KG1 (cell line): ENCODE measurements around the gene IL24.
"Not testable (repeated sequence)": the region's sequence is repeated elsewhere in the genome, so short reads cannot be mapped to it uniquely, and the experiment has no call there.

ENCODE experiments used
- DNase-seq: peaks from one replicate; lab custom pipeline; 2025; lab: John Stamatoyannopoulos, UW

The IL24 gene, protein sequence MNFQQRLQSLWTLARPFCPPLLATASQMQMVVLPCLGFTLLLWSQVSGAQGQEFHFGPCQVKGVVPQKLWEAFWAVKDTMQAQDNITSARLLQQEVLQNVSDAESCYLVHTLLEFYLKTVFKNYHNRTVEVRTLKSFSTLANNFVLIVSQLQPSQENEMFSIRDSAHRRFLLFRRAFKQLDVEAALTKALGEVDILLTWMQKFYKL

DNA sequence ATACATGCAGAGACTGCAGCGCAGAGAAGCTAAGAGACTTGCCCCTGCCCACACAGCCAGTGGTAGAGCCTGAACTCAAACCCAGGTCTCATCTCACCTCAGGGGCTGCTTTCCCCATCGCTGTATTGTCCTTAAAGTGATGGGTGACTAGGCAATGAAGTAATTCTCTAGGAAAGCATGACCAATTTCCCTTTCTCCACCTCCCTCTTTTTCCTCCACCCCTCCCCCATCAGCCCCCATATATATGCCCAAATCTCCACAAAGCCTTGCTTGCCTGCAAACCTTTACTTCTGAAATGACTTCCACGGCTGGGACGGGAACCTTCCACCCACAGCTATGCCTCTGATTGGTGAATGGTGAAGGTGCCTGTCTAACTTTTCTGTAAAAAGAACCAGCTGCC lies at the start of gene IL24:
Gene IL24, plus strand, starts transcription at position 269 of the 400 bp plus-strand sequence. CDS start 390 bp downstream, outside the sequence.
- DNase-seq: no peak

DNA sequence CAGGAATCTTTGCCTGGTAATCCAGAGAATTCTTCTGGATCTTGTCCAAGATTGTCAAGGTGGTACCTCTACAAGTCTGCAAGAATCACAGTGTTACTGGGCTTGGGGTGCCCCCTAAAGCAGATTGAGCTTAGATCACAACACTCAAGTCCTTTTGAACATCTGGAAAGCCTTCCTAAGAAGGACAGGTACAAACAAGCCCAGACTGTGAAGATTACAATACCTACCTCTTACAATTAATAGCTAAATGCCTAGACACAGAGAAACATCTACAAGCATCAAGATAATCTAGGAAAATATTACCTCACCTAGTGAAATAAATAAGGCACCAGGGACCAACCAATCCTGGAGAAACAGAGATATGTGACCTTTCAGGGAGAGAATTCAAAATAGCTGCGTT lies 49.3 kb upstream of the IL24 start:
- no peak for DNase-seq

DNA sequence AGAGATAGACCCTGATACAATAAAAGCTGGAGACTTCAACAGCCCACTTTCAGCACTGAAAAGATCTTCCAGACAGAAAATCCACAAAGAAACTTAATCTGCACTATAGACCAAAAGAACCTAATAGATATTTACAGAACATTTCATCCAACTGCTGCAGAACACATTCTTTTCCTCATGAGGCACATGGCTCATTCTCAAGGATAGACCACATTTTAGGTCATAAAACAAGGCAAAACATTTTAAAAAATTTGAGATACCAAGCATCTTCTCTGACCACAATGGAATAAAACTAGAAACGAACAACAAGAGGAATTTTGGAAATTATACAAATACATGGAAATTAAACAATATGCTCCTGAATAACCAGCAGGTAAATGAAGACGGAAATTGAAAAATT lies 46.8 kb upstream of the IL24 start:
- no peak for DNase-seq

DNA sequence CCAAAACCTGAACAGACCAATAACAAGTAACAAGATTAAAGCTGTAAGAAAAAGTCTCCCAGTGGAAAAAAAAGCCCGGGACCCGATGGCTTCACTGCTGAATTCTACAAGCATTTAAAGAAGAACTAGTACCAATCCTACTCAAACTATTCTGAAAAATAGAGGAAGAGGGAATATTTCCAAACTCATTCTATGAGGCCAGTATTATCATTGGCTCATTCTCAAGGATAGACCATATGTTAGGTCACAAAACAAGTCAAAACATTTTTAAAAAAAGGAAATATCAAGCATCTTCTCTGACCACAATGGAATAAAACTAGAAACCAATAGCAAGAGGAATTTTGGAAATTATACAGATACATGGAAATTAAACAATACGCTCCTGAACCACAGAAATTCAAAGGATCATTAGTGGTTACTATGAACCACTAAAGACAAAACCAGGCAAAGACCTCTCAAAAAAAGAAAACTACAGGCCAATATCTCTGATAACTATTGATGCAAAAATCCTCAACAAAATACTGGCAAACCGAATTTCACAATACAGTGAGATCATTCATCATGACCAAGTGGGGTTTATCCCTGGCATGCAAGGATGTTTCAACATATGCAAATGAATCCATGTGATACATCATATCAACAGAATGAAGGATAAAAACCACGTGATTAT lies 45.8 kb upstream of the IL24 start:
- no peak for DNase-seq

DNA sequence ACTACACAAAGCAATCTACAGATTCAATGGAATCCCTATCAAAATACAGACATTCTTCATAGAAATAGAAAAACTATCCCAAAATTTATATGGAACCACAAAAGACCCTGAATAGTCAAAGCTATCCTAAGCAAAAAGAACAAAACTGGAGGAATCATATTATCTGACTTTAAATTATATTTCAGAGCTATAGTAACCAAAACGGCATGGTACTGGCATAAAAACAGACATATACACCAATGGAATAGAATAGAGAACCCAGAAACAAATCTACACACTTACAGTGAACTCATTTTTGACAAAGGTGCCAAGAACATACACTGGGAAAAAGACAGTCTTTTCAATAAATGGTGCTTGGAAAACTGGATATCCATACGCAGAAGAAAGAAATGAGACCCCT lies 44.6 kb upstream of the IL24 start:
- DNase-seq: not testable (repeated sequence)

DNA sequence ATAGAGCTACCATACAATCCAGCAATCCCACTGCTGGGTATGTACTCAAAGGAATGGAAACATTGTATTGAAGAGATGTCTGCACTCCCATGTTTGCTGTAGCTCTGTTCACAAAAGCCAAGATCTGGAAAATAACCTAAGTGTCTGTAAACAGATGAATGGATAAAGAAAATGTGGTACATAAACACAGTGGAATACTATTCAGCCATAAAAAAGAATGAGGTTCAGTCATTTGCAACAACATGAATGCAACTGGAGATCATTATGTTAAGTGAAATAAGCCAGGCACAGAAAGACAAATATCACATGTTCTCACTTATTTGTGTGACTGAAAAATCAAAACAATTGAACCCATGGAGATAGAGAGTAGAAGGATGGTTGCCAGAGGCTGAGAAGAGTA lies 43.5 kb upstream of the IL24 start:
- not testable (repeated sequence) for DNase-seq

DNA sequence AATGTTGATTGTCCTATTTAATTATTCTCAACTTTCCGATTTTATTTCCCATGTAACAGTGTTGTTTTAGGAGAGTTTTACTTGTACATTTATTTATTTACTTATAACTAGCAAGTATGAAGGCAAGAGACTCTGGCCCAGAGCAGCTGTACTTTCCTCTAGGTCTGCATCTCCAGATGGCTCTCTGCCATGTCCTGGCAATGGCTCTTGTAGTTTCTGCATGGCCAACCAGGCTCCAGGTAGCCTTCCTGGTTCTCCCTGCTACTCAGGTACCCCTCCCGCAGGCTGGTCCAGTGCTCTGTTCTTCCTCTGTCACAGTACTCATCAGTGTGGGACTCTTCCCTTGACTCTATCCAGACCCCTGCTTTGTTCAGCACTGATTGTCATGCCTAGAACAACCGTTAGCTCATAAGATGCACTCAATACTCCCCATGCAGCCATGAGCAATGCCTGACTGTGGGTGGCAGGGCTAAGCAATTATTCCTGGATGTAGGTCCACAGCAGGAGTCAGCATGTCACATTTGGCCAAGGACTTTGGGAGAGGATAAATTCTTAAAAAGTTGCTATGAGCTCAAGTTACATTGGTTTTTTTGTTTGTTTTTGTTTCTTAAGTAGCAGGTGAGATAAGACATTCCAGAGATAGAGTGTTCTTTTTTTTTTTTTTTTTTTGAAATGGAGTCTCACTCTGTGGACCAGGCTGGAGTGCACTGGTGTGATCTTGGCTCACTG lies 42.7 kb upstream of the IL24 start:
- no peak for DNase-seq

DNA sequence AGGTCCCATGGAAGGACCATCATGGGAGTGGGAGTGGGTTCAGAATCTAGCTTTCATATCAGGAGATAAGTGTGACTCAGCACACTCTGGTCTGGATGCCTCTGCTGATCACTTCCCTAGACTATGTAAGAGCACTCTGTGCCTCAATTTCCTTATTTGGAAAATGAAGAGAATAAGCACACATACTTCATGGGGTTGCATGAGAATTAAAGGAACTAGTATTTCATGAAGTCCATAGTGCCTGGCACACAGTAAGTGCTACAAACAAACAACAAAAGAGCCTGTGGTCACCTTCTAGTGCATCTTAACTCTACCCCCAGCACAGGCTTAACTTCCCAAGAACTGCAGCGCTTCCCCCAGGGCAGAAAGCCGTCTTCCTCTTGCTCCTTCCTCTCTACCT lies 41.4 kb upstream of the IL24 start:
- DNase-seq: no peak

DNA sequence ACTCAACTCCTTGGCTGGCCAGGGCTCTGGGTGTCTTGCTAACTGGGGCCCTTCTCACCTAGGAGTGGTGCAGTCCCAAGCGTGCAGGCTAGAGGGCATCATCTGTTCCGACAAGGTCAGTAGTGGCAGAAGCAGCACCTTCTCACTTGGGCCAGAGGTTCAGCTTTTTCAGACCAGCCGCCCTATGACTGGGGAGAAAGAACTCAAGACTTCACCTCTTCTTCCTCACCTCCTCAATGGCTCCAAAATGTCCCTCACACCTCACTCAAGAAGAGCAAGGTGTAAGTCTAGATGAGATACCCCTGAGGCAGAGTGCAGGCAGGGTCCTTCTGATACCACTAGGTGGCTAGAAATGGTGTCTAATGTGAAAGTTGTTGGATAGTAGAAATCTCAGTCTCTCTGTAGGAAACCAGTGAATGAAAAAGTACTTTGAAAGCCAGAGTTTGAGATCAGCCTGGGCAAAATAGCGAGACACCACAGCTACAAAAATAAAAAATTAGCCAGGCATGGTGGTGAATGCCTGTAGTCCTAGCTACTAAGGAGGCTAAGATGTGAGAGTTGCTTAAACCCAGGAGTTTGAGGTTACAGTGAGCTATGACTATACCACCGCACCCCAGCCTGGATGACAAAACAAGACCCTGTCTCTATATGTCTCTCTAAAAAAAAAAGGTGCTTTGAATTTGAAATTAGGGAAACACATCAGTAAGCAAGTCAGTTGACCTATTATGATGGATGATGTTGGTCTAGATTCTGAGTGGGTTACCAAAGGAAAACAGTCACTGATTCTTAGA lies 40.4 kb upstream of the IL24 start:
- no peak for DNase-seq

DNA sequence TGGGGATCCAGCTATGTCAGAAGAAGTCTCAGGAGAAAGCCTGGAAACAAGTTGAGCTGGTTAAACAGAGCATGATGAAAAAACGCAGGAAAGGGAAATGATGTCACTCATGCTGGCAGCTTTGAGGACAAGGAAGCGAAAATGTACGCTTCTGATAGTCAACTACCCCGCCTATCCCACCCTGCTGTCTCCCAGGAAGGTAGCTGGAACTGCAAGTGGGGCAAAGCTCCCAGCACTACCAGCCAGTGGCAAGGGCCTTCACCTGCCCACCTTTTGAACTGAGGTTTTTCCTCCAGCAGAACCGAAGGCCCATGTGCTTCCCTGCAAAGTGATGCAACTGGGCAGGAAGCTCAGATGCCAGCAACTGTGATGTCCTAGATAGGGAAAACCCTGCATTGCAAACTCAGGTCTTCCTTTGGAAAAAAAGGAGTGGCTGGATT lies 38.1 kb upstream of the IL24 start:
- DNase-seq: no peak

DNA sequence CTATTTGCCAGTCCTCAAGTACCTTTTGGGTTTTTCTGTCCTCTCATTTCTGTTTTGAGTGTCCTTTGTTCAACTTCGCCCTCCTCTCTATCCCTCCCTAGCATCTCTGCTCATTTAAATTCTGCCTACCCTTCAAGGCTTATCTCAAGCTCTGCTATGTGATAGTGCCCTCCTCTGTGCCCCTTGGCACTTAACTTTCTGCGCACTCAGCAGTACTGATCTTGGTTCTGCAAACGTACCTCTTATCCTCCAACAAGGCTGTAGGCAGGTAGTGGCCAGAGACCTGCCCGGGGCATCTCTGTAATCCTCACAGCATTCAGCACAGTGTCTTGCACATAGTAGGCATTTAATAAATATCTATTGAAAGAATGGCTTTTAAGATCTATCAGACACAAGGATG lies 37.1 kb upstream of the IL24 start:
- DNase-seq: no peak

DNA sequence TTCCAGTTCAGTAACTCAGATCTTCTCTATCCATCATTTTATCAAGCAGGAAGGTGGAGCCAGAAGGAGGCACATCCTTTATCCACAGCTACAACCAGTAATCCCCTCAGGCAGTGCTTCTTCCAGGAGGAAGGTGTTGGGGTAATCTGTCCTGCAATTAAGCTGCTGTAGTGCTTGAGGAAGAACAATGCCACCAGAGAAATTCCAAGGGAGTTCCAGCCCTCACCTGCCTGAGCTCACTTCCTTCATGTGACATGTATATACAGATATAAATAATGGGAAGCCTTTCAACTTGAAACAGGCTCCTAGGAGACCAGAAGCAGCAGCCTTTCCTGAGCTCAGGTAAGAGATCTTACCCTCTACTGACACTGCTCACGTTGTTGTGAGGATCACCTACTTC lies 34.0 kb upstream of the IL24 start:
- no peak for DNase-seq

DNA sequence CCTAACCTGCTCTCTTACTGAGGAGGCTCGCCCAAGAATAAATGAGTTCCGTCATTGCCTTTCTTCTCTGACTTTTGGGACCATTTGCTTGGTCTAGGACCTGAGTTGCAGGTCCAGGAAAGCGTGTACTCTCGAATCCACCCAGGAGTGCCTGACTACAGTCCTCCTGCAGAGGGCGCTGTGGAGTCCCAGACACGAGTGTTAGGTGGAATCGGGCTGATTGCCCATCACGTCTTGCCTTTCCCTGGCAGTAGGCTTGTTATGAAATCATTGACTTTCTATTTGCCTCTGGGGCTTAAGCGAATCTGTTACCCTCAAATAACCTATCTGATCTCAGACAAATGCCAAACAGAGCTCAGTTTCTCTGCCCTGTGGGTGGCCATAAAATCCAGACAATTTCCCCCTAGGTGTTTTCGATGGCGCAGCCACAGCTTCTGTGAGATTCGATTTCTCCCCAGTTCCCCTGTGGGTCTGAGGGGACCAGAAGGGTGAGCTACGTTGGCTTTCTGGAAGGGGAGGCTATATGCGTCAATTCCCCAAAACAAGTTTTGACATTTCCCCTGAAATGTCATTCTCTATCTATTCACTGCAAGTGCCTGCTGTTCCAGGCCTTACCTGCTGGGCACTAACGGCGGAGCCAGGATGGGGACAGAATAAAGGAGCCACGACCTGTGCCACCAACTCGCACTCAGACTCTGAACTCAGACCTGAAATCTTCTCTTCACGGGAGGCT lies 32.1 kb upstream of the IL24 start, which contains the start of gene IL20:
Gene IL20, plus strand, starts transcription at position 685 of the 733 bp plus-strand sequence. CDS start 230 bp downstream, outside the sequence.
- peak; percentile 12 for DNase-seq

DNA sequence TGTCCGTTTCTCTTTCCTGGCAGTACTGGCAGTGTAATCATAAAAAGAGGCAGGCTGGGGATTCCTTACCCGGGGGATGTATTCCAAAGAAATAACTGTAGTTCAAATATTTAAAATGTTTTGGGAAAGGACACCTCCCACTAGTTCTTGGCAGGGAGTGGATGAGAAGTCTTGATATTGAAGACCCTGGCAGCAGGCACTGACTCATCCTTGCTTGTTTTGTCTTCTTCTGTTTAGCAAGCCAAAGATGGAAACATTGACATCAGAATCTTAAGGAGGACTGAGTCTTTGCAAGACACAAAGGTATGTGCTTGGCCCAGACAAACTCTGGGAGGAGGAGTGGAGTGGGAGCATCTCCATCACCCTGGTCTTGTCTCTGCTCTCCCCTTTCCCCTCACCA lies 31.2 kb upstream of the IL24 start:
- no peak for DNase-seq

DNA sequence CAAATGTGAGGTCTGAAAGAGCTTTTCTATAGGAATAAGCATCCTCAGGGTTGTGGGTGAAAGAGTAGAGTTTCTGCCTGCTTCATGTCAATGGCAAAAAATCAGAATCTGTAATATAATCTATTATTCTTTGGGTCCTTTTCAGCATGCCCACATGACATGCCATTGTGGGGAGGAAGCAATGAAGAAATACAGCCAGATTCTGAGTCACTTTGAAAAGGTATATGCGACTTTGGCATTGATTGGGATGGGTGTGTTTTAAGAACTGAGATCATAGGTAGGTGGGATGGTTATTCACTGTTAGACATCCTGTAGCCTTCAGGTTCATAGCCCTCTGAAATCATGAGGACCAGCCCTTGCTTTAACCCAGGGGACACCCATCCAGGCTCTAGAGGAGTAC lies 30.0 kb upstream of the IL24 start:
- DNase-seq: no peak

DNA sequence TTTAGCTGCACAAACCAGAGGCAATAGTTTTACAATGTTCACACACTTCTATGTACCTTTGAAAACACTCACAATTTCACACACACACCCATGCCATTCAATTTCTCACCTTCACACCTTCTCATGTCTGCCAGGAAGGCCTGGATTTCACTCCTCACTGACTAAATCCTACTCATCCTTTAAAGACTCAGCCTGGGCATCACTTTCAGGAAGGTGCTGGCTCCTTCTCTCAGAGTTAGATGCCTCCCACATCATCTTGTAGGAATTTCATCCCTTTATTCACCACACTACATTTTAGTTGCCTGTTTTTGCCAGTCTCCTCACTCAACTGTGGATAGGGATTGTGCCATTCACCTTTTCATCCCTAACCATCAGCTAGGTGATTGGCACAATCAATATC lies 29.5 kb upstream of the IL24 start:
- DNase-seq: no peak

DNA sequence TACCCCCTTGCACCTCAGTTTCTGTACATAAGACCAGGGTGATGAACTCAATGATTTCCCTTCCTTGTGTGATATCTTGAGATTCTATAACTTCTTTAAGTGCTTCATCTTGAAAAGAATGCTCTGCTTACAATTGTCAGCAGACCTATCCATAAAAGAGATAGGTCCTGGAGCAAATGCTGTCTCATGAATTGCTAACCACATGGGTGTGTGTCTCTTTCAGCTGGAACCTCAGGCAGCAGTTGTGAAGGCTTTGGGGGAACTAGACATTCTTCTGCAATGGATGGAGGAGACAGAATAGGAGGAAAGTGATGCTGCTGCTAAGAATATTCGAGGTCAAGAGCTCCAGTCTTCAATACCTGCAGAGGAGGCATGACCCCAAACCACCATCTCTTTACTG lies 29.0 kb upstream of the IL24 start:
- DNase-seq: no peak

DNA sequence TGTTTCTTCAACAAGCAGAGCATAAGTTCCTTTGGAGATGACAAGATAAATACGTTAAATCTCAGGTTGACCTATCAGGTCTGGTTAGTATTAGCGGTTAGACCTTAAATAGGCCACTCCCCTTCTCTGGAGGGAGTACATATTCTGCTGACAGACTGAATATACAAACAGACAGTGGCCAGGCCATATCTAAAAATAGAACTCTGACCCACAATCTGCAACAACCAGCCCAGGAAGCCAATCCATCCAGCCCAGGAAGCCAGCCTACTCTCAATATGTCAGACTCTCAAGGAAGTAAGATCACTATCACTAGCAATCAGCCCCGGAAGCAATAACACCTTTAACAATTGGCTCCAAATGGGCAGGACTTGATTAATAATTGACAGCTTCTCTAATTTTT lies 25.1 kb upstream of the IL24 start:
- DNase-seq: no peak

DNA sequence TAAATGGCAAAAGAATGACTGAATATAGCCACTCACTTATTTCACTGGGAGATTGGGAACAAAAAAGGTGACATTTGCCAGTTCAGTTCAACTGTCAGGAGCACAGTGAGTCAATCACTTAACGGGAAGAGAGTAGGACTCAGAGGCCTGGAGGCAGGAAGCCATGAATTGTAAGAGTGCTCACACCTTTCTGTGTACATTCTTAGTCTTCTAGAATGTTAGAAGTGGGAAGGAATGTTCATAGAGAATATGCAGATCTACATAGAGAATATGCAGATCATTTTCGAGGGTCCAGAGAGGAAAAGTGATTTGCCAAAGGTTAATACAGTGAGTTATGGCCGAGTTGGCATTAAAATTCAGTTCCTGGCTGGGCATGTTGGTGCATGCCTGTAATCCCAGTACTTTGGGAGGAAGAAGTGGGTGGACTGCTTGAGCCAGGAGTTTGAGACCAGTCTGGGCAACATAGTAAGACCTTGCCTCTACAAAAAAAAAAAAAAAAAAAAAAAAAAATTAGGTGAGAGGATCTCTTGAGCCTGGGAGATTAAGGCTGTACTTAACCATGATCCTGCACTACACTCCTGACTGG lies 23.5 kb upstream of the IL24 start:
- DNase-seq: no peak

DNA sequence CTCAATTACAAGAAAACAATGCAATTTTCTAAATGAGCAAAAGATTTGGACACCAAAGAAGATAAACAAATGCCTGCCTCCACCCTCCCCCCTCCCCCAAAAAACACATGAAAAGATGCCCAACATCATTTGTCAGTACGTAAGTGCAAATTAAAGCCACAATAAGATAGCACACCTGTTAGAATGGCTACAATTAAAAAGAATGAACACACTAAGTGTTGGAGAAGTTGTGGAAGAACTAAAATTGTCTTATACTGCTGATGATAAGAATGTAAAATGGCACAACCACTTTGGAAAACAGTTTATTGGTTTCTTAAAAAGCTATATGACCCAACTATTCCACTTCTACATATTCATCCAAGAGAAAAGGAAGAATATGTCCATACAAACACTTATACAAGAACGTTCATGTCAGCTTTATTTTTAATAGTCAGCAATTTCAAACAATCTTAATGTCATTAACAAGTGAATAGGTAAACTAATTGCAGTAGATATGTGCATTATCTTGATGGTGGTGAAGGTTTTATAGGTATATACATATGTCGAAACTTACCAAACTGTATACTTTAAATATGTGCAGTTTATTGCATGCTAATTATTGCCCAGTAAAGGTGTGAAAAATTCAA lies 21.4 kb upstream of the IL24 start:
- no peak for DNase-seq

DNA sequence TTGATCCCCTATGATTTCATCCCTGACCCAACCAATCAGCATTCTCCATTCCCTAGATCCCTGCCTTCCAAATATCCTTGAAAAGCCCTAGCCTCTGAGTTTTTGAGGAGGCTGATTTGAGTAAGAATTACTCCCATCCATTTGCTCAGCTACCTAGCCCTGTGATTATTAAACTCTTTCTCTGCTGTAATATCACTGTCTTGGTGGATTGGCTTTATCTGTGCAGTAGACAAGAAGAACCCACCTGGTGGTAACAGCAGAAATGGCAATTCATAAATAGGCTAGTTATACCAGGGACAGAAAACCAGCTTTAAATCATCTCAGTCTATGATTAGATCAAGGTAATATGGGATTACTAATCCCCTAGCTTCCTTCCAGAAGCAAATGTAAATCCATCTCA lies 18.8 kb upstream of the IL24 start:
- no peak for DNase-seq
